NCI-H2196 (cell line): ENCODE data around the gene ZDHHC7.
A peak's percentile ranks its signal among the peaks of the same experiment; 100 is the strongest.

ENCODE experiments used
- DNase-seq: peaks from one replicate; lab custom pipeline; 2025; ENCODE audit not compliant: unreplicated experiment; lab: John Stamatoyannopoulos, UW

The ZDHHC7 gene

DNA sequence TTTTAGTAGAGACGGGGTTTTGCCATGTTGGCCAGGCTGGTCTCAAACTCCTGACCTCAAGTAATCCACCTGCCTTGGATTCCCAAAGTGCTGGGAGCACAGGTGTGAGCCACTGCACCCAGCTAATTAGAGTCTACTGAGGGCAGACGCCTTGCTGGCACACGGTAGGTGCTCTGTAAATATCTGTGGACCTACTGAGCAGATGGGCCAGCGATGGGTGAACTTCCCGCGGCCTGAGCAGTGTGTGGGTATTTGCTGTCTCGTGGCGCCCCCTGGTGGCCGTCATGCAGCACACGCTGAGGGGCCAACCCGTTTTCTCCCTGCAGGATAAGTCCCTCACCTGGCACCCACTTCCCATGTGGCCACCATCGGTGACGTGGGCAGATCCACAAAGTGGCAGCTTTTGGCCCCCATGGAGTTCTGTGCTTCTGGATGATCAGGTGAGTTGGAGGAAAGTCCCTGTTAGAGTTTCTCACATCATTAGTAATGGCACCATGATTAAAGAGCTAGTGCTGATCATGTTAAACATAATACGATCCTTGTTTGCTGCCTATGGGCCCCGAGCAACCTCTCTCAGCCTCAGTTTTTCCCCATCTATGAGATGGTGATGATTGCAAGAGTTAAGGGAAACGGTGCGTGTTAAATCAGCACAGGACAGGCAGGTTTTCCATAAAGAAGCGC, 40.7 kb downstream of the ZDHHC7 start:
- peak; percentile 41 for DNase-seq

DNA sequence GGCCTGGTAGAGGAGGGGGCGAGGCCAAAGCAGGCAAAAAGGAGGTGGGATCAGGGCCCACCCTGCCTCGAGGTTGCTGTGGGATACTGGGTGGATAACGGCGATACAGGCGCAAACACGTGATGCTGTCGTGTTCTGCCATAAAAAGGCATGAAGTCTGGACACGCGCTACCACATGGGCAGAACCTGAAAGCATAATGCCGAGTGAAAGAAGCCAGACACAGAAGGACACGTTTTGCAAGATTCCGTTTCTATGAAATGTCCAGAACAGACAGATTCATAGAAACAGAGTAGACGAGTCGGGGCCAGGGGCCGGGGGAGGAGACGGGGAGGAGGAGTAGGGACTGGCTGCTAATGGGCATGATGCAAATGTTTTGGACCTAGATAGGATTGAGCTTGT, 43.5 kb downstream of the ZDHHC7 start:
- DNase-seq, result no peak

DNA sequence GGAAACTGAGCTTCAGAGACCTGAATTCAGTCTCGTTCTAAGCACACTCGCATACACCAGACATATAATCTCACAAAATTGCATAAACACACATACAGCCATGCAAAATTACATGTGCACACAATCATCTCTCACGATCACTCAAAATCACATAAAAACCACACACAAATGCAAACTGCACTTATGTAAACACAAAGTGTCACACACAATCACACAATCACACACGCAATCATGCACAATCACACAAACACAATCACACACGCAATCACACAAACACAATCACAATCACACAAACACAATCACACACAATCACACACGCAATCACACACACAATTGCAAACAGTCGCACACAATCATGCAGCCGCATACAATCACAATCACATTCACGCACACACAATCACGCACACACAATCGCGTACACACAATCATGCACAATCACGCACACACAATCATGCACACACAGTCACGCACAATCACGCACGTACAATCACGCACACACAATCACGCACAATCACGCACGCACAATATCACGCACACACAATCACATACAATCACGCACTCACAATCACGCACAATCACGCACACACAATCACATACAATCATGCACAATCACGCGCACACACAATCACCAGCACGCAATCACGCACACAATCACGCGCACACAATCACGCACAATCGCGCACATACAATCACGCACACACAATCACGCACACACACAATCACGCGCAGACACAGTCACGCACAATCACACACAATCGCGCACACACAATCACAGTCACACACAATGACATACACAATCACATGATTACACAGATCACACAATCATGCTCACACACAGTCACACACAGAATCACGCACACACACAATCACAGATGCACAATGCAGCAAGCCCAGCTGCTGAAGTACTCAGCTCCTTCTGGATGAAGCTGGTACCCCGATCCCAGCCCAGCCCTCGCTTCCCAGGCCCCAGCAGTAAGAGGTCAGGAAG, 45.6 kb downstream of the ZDHHC7 start:
- no peak for DNase-seq

DNA sequence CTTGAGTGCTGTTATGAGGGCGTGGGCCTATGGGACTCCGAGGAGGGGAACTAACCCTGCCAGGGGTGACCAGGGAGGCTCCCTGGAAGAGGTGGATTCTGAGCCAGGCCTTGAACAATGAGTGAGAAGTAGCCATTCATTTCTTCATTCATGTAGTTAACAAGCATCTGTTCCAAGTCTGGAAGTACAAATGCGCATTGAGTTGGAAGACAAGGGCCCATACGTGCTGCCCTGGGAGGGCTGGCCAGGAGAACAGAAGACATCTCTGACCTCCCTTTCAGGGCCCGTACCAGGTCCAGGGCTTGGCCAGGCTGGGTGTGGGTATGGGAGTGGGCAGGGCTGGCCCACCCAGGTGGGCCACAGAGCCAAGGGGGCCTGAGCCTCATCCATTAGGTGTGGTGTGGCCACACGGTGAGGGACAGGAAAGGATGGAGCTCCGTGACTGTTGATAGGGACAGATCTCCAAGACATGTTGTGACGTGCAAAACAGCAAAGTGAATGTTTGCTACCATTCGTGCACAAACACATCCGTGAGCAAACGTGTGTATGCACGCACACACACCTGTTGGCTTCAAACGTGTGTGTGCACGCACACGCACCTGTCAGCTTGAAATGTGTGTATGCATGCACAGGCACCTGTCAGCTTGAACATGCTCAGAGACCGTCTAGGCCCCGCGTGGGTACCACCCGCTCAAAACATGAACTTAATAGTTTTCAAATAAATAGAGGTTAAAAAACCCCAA, 46.8 kb downstream of the ZDHHC7 start:
- DNase-seq, result no peak

DNA sequence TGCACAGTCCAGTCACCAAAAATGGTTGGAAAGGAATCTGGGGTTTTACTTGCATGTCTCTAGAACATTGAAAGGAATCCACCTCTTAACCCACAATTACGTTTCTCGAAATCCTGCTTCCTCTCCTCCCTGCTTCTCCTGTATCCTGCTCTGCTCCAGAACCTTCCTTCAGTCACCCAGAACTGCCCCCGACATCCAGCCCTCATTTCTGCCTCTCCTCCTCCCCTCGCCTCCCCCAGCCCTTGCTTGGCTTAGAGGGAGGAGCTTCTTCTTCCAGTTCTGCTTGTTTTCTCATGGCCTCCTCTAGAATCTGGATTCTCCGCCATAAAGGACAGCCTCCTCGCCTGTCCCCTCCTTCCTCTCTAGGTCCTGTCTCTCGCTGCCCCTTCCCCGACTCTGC, 48.3 kb downstream of the ZDHHC7 start:
- DNase-seq, result no peak

DNA sequence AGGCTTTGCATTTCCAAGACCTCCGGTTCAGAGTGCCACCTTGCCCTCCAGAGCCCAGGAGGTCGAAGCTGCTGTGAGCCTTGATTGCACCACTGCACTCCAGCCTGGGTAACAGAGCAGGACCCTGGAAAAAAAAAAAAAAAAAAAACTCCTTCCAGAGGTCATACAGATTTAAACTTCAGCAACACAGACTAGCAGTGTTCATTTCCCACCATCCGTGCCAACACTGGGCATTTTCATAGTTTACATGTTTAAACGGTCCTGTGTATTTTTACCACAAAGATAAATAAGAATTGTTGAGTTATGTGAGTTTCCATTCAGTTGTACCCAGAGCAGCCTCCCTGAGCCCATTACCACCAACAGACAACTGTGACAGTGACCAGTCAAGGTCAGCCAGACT, 50.4 kb downstream of the ZDHHC7 start:
- no peak for DNase-seq

DNA sequence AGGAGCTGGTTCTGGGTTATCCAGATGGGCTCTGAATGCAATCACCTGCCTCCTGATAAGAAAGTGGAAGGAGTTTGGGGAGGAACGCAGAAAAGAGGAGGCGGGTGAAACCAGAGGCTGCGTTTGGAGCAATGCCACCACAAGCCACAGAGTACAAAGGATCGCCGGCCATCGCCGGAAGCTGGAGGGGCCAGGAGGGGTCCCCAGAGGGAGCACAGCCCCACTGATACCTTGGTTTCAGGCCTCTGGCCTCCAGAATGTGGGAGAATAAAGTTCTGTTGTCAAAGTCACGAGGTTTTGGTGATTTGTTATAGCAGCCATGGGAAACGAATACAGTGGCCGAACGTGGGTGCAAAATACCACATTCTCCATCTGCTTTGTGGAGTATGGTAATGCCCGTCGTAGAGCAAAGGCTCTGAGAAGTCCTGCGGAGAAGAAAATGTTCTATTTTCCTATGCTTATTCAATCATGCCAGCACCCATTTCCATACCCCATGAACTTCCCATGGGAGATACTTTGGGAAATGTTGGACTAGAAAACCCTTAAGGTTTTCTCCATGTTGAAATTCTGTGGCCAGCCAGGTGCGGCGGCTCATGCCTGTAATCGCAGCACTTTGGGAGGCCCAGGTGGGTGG, 51.4 kb downstream of the ZDHHC7 start:
- DNase-seq, result no peak

DNA sequence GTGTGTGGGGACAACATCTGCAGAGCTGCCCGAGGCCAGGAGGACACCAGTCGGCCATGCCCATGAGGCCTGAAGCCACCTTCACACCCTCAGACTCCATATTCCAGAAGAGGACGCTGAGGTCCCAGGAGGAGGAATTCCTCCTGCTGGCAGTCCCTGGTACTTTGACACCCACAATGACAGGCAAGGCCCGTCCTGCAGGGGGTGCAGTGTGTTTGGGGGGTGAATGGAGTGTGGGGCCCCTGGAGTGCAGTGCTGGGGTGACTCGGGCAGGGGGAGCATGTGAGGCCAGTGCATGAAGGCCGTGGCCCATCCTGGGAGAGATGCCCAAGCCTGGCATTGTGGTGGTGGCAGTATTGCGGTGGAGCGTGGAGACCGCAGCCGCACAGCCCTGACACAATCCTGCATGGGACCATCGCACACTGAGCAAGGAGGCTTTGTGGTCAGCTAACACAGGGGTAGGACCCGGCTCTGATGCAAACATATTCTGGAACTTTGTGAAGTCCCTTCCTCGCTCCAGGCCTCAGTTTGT, 52.2 kb downstream of the ZDHHC7 start:
- no peak for DNase-seq

DNA sequence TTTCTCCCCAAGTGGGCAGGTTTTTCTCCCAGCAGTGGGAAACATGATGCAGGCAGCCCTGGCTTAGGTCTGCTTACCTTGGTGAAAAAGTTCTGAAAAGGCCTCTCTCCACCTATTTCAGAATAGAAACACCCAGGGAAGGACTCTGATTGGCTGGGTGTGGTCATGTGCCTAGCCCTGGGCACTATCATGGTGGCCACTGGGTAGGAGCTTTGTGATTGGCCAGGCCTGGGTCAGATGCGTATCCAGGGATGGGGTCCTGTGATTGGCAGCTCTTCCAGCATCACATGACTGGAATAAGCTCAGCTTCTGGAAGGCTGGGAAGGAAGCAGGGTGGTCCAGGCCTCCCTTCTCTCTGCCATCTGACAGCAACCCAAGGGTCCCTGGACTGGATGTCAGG, 53.5 kb downstream of the ZDHHC7 start:
- no peak for DNase-seq

DNA sequence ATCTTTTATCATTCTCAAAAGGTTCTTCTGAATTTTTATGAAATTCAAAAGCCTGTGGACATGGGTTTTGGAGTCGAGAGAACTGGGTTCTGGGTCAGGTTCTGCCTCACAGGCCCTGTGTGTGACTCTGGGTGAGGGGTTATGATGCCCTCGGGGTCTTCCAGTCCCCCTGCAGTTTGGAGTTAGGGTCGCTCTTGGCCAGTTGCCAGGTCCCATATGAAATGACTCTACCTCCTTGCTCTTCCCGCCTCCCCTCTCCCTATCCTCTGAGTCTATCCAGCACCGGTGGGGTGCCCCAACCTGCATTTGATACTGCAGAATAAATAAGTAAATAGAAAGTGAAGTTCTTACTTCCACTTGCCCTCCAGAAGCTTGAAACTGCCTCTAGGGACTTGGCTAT, 54.1 kb downstream of the ZDHHC7 start:
- DNase-seq, result no peak

DNA sequence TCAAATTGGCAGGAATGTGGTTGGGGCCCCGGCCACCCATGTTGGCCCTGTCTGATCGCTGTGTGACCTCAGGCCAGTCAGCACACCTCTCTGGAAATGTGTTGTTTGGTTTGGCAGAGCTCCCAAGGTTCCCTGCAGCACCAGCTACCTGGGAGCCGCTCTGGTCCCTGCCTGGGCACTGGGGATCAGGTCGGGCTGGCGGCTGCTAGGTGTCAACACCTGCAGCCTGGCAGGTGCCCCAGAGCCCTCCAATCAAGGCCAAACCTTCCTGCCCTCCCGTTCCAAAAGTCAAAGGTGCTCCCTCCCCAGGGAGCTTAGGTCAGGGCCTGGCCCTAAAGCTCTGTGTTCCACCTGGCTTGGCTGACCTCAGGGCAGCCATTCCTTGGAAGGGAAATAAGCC, 55.9 kb downstream of the ZDHHC7 start:
- no peak for DNase-seq

DNA sequence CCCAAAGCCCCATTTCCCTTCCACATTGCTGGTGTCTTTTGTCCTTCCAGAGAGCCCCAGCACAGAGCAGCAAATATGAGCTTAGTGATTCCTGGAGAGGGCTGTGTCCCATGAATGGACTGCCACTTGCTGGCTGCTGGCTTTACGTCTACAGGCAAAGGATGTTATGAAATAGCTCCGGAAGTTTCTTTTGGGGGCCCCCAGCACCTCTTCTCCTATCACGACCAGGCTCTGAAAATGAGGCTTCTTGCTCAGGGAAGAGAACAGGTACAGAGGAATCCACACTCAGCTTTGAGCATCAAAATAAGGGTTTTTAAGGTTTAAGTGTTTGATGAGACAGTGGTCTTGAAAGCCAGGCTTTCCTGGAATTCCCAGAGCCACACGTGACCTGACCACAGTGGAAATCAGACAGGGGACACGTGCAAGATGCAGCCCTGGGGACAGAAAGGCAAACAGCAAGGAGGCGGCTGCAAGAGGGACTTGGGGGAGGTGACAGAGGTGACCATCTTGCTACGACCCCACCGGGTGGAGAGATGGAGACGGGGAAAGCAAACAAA, 58.1 kb downstream of the ZDHHC7 start:
- DNase-seq, result no peak

DNA sequence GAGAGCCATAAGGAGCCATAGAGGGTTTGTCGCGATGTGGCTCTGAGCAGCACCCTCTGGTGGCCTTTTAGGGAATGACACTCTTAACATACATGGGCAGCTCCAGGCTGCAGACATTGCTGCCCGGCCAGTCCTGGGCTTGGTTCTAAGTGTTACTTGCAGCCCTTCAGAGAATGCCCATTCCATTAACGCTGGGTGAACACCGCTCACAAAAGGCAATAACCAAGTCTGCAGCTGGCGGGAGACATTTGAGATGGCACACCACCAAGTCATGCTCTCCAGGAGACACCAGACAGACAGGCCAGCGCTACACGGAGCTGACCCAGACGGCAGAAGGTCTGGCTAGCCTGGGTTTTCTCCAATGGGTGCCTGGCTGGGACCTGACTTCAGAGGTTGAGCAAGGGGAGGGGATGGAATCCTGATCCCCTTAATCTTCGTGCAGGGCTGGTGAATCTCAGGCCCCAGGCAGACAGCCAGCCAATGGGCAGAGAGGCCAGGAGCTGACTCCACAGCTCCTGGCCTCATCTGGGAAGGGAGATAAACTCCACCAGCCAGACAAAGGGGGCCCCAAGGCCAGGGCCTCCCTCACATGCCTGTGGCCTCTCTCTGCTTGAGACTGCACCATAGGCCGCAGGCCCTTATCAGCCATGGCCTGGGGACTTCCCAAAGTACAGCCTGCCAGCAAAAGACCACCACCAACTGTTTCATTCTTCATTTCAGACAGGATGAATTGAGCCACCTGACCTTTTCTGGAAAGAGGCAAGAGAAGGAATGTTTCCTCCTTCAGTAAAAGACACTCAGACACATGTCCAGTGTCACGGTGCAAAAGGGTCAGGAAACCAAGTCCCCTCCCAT, 58.8 kb downstream of the ZDHHC7 start:
- peak; percentile 74 for DNase-seq

DNA sequence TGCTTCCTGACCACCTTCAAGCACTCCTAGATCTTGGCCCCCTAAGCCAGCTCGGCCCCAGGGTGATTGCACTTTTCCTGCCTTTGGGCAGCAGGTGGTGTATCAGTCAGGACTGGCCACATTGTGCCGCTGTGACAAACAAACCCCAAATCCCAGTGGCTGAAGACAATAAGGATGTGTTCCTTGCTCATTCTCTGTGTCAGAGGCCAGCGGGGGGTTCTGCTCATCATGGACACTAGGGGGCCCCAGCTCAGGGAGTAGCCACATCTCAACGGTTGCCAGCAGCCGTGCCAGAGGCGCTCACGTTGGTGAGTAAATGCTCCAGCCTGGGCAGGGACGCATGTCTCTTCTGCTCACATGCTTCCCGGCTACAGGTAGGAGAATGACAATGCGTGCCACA, 60.4 kb downstream of the ZDHHC7 start:
- DNase-seq, result no peak

DNA sequence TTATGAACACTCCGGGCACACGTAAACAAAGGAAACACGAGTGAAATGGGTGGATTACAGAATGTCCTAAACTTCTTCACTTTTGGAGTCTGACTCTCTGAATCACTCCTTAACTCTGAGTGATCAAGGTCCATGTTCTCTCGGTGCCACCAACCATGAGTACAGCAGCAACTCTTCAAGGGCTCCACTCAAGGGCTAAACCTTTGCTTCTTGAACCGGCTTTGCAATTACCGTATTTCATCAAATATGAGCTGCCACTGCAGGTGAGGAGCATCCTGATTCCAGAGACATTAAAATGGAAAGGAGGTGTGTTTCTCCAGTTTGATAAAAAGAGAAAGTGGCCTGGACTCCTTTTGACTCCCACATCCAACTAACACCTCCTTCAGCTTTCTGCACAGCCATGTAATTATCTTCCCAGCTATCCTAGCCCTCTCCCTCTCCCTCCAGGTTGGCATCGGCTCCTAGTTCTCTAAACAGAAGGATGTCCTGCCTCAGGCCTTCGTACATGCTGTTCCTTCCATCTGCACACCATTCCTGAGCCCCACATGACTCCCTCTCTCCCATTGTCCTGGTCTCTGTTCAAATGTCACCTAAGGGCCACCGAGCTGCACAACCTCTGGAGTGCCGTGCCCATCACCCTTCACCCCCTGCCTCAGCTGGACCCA, 61.4 kb downstream of the ZDHHC7 start:
- DNase-seq, result no peak

DNA sequence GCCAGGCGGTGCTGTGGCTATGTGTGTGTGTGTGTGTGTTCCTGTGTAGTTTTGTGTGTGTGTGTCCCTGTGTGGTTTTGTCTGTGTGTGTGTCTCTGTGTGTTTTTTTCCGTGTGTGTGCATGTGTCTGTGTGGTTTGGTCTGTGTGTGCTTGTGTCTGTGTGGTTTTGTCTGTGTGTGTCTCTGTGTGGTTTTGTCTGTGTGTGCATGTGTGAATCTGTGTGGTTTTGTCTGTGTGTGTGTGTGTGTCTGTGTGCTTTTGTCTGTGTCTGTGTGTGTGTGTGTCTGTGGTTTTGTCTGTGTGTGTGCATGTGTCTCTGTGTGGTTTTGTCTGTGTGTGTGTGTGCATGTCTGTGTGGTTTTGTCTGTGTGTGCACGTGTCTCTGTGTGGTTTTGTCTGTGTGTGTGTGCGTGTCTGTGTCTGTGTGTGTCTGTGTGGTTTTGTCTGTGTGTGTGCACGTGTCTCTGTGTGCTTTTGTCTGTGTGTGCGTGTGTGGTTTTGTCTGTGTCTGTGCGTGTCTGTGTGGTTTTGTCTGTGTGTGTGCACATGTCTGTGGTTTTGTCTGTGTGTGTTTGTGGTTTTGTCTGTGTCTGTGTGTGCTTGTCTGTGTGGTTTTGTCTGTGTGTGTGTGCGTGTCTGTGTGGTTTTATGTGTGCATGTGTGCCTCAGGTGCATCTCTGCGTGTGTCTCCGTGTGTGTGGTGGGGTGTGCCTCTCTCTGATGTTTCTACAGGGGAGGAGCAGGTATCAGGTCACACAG, 62.3 kb downstream of the ZDHHC7 start:
- no peak for DNase-seq

DNA sequence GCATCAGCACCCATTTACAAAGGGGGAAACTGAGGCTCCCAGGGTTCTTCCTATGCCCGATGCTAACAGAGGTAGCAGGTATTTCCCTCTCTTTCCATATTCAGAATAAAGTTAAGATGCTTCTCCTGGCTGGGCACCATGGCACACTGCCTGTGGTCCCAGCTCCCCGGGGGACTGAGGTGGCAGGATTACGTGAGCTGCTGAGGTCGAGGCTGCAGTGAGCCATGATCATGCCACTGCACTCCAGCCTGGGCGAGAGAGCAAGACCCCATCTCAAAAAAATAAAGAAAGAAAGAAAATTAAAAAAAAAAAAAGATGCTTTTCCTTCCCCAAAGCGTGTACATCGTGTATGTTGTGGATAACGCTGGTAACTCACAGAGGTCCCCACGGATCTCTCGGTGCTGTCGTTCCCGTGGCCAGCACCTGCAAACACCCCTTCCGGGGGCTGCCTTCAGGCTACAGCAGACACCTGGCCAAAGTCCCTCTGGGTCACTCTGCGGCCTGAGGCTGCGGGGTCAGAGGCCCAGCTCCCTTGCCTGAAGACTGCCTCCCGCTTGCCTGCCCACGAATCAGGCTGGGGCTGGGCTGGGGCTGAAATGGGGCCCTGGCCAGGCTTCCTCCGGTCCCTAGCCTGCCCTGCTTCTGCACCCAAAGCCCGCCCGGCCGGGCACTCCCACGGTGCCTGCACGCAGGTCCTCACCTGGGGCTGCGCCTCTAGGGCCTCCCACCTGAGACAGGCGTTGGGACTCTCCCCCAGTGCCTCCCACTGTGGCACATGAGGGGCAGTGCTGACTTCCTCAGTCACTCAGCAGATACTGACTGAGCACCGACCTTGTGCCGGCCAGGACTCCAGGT, 63.1 kb downstream of the ZDHHC7 start:
- no peak for DNase-seq
